Mucosa of descending colon (tissue), 3 donors: ENCODE results near the gene GFOD1. TPM values are rescaled to one million over a fixed set of nuclear protein-coding genes. Genes with fewer than 3 reads are reported as not detected.

ENCODE experiments used
- ATAC-seq: fragments of 200-7000 bp; cut with Tn5 transposase; one replicate; pipeline ENCODE4 v1.9.1; 2020; ENCODE audit warnings: mild to moderate bottlenecking, moderate library complexity
- DNase-seq, 3 donors: peaks; one replicate each; pipeline ENCODE4 v3.0.0-alpha.2; 2020
- H3K36me3 ChIP-seq: fragments of 200-600 bp; one replicate; pipeline ENCODE4 v1.8.0; 2021; ENCODE audit warnings: low read depth, mild to moderate bottlenecking
- H3K4me1 ChIP-seq: fragments of 200-600 bp; one replicate; pipeline ENCODE4 v1.8.0; 2021; ENCODE audit warnings: low read depth, mild to moderate bottlenecking
- H3K4me3 ChIP-seq: fragments of 200-600 bp; one replicate; pipeline ENCODE4 v1.8.0; 2021; ENCODE audit warnings: mild to moderate bottlenecking
- H3K9me3 ChIP-seq: fragments of 200-600 bp; one replicate; pipeline ENCODE4 v1.8.0; 2021; ENCODE audit warnings: mild to moderate bottlenecking
- intact Hi-C, 2 donors: fragments of 100-400 bp; cut with DNase I in 1 of 2; cut with micrococcal nuclease in 1 of 2; formaldehyde crosslinking; loops; one replicate each; pipeline versions ENCODE4 v1.11.0 to v1.11.1; 2022; cut with DNase I, micrococcal nuclease
- total RNA-seq, 3 donors: library from RNA; stranded (reverse); fragmentation: NEBNext Ultra II Directional in 2 of 3; extraction: Animal tissue kit (Norgen Biotek cat#: 25700) in 2 of 3; gene quantifications; one replicate each; pipeline versions ENCODE4 v1.2.1 to v1.2.4, GENCODE V29; 2021 to 2023
- TF ChIP-seq, protein P1 (sequence below): fragments of 200-600 bp; IDR thresholded peaks from one replicate; pipeline ENCODE4 v1.8.0; 2022; ENCODE audit warnings: antibody characterized with exemption, mild to moderate bottlenecking
- donor health status: DM: no; HTN: no; CAD: no; lungs with moderate emphysema.
- donor health status: DM: no; HTN: no; CAD: no.
- donor health status: DM: no; HTN: yes; CAD: no.

GFOD1 gene
- total RNA-seq, 3 donors from 2014 or later, result 10.4 to 22.4 (median 13.2) TPM

- peak; percentile 9 for ATAC-seq
Observed at GRCh38 chr6:13466304-13467215, 20.8 kb downstream of the GFOD1 start.

GRCh38 chr6:13465734-13466133 lies 21.7 kb downstream of the GFOD1 start:
- peaks cover 5% of the 10 kb centered on the region for H3K4me1 ChIP-seq
- no peak overlapping the region for H3K4me3 ChIP-seq
- intact Hi-C loops, result no loop called here
- TF ChIP-seq, protein P1, sequence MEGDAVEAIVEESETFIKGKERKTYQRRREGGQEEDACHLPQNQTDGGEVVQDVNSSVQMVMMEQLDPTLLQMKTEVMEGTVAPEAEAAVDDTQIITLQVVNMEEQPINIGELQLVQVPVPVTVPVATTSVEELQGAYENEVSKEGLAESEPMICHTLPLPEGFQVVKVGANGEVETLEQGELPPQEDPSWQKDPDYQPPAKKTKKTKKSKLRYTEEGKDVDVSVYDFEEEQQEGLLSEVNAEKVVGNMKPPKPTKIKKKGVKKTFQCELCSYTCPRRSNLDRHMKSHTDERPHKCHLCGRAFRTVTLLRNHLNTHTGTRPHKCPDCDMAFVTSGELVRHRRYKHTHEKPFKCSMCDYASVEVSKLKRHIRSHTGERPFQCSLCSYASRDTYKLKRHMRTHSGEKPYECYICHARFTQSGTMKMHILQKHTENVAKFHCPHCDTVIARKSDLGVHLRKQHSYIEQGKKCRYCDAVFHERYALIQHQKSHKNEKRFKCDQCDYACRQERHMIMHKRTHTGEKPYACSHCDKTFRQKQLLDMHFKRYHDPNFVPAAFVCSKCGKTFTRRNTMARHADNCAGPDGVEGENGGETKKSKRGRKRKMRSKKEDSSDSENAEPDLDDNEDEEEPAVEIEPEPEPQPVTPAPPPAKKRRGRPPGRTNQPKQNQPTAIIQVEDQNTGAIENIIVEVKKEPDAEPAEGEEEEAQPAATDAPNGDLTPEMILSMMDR, result no peak
- H3K9me3 ChIP-seq, result no peaks in the 10 kb centered on the region
- ATAC-seq, result no peak
- DNase-seq, result no peak
- H3K36me3 ChIP-seq, result no peaks in the 10 kb centered on the region

More at GRCh38 chr6:13466304-13467215, 20.8 kb downstream of the GFOD1 start:
- DNase-seq, result no peak
- TF ChIP-seq, protein P1, result no peak
- H3K36me3 ChIP-seq, result no peaks in the 10 kb centered on the region
- H3K4me1 ChIP-seq, result peaks cover 5% of the 10 kb centered on the region
- H3K9me3 ChIP-seq, result no peaks in the 10 kb centered on the region
- intact Hi-C loops, result no loop called here
- no peak overlapping the region for H3K4me3 ChIP-seq

DNA sequence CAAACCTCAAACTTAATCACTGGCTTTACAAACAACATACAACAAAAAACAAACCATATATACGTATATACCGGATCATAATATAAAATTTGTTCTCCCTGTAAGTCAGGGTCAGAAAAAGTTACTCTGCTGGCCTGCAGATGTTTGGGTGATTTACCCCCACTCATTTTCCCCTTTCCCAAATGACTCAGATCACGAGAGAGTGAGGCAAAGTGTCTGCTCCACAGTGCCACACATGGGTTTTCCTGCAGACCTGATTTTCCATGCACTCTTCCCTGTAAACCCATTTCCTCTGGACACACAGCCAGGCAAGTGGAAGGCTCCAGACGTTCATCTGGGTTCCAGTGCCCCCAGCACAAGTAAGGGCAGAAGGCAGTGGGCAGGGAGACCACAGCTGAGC lies 23.5 kb downstream of the GFOD1 start:
- intact Hi-C loops, result no loop called here
- H3K36me3 ChIP-seq, result no peaks in the 10 kb centered on the region
- DNase-seq (no peak), ATAC-seq (no peak)
- no peaks in the 10 kb centered on the region for H3K9me3 ChIP-seq
- TF ChIP-seq, protein P1, result no peak
- H3K4me3 ChIP-seq, result no peak overlapping the region
- H3K4me1 ChIP-seq, result peaks cover 5% of the 10 kb centered on the region

- intact Hi-C loops, result no loop called here
- Histone ChIP-seq H3K4me1 (peaks cover 5% of the 10 kb centered on the region), H3K36me3 (no peaks in the 10 kb centered on the region), H3K4me3 (no peak overlapping the region), H3K9me3 (no peaks in the 10 kb centered on the region)
- no peak for ATAC-seq
- TF ChIP-seq, protein P1, result no peak
- no peak for DNase-seq
Observed at GRCh38 chr6:13463328-13463717, 24.1 kb downstream of the GFOD1 start.

DNA sequence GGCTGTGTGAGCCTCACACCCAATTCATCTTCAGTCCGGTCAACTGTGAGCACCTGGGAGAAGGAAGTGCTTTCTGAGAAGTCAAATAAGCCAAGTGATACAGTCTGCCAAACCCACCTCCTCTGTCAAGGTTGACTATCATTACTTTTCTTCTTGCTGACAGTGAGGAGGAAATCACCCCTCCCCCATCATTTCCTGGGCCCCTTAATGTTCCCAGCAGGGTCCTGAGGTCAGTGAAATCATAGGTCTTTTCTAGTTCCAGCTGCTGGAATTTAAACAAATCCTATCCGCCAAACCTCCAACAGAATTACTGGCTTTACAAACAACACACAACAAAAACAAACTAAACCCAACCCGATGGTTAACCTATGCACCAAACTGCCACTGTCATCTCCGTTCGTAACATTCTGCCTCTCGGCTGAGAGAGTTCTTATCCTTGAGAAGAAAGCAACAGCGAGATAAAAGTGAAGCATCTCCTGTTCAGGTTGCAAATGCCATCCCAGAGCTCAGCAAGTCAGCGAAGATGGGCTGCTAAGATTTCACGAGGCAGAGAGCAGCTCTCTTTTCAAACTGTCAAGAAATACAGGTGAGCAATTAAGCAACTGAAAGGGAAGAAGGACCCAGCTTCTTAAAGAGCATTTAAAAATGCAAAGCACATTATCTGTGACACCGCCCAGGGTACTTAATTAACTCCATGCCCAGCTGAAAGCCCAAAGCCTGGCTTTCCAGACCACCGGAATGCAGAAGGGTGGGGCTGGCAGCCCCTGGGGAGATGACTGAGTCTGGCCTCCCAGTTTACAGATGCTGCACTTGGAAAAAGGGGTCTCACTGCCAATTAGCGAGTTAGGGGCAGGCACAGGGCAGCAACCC lies 24.7 kb downstream of the GFOD1 start:
- Histone ChIP-seq H3K36me3 (no peaks in the 10 kb centered on the region), H3K4me1 (peaks cover 5% of the 10 kb centered on the region), H3K4me3 (no peak overlapping the region), H3K9me3 (no peaks in the 10 kb centered on the region)
- TF ChIP-seq, protein P1, result no peak
- no peak for DNase-seq
- intact Hi-C loops, result no loop called here
- ATAC-seq, result no peak
